Measurements from ENCODE around the gene ECHDC3.
A peak's percentile ranks its signal among the peaks of the same experiment; 100 is the strongest.
"Not testable (repeated sequence)": the region's sequence is repeated elsewhere in the genome, so short reads cannot be mapped to it uniquely, and the experiment has no call there.

ECHDC3 gene, protein sequence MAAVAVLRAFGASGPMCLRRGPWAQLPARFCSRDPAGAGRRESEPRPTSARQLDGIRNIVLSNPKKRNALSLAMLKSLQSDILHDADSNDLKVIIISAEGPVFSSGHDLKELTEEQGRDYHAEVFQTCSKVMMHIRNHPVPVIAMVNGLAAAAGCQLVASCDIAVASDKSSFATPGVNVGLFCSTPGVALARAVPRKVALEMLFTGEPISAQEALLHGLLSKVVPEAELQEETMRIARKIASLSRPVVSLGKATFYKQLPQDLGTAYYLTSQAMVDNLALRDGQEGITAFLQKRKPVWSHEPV

DNA sequence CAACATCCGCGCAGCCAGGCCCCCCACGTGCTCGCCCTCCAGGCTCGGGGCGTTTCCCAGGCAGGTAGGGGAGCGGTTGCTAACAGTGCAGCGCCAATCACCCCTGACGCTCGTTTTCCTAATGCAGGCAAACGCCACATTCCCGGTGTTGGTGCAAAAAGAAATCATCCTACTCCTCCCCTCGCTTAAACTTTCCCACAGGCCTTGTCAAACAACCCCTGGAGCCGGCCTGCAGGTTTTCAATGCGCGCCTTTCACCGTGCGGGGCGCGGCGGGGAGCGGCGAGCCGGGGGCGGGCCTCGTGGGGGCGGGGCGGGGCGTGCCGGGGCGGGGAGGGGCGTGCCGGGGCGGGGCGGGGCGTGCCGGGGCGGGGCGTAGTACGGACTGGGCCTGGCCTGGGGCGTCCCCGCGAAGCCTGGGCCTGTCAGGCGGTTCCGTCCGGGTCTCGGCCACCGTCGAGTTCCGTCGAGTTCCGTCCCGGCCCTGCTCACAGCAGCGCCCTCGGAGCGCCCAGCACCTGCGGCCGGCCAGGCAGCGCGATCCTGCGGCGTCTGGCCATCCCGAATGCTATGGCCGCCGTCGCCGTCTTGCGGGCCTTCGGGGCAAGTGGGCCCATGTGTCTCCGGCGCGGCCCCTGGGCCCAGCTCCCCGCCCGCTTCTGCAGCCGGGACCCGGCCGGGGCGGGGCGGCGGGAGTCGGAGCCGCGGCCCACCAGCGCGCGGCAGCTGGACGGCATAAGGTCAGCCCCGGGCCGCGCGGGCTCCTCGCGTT lies at the start of gene ECHDC3:
ECHDC3 (plus strand) TSS at position 374 of the 770 bp plus-strand sequence; CDS start at position 569, 195 bp downstream.
- peak in 1 of 2 donors; percentile 23 for DNase-seq (ENCODE audit: low read depth in 1 of 2, low spot score in 1 of 2)

DNA sequence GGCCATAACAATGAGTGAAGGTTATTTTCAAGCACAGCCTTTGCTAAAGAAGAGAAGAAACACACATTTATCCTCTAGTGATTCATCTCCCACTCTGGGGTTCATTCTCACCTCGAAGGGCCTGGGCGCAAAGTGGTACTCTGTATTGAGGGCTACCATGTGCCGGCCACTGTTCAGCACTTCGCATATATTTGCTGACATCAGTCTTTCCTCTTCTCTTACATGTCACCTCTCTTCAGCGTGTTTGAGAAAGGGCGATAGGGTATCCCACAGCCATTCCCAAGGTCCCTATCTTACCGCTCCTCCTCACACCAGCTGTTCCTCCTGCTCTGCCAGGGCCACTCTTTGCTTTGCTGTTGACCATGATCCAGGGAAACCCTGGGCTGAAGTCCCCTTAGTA lies 48.8 kb upstream of the ECHDC3 start:
- DNase-seq (ENCODE audit: low read depth in 1 of 2, low spot score in 1 of 2) = no peak

DNA sequence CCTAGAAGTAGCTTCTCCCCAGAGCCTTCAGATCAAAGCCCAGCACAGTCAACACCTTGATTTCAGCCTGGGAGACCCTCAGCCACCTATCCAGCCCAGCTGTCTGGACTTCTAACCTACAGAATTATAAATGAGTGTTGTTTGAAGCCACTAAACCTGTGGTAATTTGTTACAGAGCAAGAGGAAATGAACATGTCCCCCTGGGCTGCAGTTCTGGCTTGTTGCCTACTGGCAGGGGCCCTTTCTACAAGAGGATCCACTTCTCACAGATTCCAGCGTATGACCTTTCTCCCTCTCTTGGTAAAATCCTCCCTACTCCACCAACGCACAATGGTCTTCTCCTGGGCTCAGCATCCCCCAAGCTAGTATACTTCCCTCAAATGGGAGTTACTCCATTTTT lies 46.4 kb upstream of the ECHDC3 start:
- no peak for DNase-seq (ENCODE audit: low read depth in 1 of 2, low spot score in 1 of 2)

DNA sequence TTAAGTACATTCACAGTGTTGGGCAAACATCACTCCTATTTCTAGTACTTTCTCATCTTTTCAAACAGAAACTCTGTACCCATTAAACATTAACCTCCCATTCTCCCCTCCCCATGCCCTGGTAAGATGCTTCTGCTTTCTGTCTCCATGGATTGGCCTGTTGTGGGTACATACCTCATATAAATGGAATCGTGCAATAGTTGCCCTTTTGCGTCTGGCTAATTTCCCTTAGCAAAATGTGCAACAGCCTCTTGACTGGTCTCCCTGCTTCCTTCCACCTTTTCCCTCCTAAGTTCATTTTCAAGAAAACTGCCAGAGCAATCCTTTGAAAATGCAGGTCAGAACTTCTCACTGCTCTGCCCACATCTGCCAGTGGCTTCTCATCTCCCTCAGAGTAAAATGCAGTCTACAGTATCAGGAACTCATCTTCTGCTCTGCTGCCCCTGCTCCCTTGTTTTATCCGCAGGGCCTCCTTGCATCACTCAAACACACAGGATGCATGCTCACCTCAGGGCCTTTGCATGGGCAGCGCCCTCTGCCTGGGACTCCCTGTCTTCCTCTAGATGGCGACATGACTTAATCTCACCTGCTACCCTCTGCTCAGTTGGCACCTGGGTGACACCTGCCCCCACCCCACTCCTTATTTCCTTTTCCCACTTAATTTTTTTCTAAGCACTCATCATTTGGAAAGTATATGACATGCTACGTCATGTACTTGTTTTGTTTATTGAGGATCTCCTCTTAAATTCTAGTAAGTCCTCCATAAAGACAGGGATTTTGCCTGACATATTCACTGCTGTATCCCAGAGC lies 44.3 kb upstream of the ECHDC3 start:
- no peak for DNase-seq (ENCODE audit: low read depth in 1 of 2, low spot score in 1 of 2)

DNA sequence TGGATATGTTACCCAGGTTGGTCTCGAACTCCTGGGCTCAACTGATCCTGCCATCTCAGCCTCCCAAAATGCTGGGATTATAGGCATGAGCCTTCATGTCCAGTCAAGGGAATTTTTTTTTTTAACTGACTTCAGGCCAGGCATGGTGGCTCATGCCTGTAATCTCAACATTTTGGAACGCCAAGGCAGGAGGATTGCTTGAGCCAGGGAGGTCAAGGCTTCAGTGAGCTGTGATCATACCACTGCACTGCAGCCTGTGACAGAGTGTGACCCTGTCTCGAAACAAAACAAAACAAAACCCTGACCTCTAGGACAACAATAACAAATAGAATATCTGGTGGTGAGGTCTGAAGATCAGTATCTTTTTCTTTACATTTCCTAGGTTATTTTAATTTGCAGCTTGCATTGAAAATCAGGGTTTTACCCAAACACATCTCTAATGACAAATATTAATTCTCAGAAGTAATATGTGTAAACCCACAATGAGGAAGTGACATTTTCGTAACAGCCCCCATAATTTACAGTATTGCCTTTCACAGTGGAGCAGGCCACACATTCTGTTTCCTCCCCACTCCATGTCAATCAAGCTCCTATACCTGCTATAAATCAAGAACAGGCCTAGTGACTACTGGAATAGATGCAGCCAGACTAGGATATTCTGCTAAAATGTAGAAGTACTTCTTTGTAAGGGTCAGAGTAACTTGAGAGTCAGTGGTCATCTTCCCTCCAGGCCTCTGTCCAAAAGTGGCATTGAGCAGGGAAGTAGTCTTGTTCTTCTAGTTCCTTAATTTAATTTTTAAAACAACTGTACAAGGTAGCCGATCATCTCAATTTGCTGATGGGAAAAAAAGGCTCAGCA lies 43.3 kb upstream of the ECHDC3 start:
- no peak for DNase-seq (ENCODE audit: low read depth in 1 of 2, low spot score in 1 of 2)

DNA sequence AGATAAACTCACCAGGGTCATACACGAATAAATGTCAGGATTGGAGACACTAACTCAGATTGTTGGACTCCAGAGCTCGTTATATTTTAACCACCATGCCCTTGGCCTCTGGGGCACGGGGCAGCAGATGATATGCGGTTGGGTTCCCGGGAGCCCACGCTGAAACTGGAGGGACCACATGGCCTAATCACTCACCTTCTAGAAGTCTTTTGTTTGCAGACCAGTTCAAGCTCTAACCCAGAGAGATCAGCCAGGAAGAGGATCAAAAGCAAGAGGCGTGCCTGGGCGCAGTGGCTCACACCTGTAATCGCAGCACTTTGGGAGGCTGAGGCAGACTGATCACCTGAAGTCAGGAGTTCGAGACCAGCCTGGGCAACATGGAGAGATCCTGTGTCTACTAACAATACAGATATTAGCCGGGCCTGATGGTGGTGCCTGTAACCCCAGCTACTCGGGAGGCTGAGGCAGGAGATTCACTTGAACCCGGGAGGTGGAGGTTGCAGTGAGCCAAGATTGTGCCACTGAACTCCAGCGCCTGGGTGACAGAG lies 42.6 kb upstream of the ECHDC3 start:
- DNase-seq (ENCODE audit: low read depth in 1 of 2, low spot score in 1 of 2) = no peak

DNA sequence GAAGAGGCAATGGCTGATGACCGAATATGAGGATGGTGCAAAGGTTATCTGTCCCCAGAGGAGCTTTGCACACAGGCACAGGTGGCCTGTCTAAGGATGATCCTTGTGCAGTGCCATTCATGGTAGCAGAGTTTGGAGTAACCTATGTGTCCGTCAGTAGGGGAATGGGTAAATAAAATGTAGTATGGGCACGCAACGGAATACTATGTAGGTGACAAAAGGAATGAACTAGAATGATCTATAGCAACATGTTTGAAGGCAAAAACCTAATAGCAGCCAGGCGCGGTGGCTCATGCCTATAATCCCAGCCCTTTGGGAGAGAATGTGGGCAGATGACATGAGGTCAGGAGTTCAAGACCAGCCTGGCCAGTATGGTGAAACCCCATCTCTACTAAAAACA lies 41.6 kb upstream of the ECHDC3 start:
- no peak for DNase-seq (ENCODE audit: low read depth in 1 of 2, low spot score in 1 of 2)

DNA sequence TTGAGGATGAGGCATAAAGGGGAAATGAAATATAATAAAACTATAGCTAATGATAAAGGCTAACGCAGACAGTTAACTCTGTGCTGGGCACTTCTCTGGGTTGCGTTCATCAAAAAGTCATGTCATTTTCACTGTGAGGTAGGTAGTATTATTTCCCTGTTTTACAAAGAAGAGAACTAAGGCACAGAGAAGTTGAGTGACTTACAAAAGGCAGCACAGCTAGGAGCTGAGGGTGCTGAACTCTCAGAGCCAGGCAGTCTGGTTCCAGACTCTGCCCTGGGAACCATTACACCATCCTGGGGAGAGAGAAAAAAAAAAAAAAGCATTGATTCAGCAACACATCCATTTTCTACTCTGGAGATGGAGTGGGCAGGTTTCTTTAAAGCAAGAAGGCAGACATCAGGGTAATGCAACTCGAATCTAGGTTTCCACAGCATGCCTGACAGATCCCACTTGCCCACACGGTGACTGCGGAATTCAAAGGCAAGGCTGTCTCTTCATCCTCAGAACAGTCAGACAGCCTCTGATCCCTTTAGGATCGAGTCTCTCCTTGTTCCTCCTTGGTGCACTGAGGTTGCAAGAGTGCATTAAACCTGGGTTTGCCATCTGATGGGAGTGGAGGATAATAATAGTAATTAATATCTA lies 40.6 kb upstream of the ECHDC3 start:
- no peak for DNase-seq (ENCODE audit: low read depth in 1 of 2, low spot score in 1 of 2)

DNA sequence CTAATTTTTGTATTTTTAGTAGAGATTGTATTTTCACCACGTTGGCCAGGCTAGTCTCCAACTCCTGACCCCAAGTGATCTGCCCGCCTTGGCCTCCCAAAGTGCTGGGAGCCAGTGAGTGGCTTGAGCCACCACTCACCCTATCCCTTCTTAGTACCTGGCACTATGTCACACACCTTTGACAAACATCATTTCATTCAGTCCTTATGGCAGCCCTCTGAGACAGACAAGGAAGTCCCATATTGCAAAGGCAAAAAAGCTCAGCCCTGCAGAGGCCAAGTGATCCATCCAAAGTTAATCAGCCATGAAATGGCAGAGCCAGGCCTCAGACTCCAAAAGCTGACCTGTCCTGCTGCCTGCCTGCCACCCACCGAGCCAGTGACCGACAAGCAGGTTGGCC lies 39.9 kb upstream of the ECHDC3 start:
- no peak for DNase-seq (ENCODE audit: low read depth in 1 of 2, low spot score in 1 of 2)

DNA sequence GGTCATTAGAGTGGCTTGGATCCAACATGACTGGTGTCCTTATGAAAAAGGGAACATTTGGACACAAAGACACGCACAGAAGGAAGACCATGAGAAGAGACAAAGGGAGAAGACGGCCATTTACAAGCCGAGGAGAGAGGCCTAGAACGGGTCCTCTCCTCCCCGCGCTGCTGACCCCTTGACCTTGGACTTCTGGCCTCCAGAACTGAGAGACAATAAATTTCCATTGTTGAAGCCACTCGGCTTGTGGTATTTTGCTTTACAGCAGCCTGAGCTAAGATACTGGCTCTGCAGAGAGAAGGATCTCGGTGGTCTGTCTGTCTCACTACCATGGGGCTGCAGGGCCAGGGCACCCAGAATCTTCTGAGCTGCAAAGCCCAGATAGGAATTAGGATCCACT lies 38.1 kb upstream of the ECHDC3 start:
- no peak for DNase-seq (ENCODE audit: low read depth in 1 of 2, low spot score in 1 of 2)

DNA sequence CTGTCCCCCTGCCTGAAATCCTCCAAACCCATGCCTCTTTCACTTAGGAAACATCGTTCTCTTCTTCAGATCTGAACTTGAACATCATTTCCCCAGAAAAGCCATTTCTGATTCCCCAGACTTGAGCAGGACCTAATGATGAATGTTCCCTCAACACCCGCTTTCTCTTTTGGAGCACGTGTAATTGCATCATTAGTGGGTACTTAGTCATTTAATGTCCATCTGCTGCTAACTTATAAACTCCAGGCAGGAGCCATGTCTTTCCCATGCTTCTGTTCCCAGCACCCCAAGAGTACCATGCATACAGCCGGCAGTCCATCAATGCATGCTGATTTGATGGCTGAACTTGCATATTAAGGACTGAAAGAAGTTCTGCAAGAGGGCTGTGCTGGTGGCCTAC lies 36.5 kb upstream of the ECHDC3 start:
- no peak for DNase-seq (ENCODE audit: low read depth in 1 of 2, low spot score in 1 of 2)

DNA sequence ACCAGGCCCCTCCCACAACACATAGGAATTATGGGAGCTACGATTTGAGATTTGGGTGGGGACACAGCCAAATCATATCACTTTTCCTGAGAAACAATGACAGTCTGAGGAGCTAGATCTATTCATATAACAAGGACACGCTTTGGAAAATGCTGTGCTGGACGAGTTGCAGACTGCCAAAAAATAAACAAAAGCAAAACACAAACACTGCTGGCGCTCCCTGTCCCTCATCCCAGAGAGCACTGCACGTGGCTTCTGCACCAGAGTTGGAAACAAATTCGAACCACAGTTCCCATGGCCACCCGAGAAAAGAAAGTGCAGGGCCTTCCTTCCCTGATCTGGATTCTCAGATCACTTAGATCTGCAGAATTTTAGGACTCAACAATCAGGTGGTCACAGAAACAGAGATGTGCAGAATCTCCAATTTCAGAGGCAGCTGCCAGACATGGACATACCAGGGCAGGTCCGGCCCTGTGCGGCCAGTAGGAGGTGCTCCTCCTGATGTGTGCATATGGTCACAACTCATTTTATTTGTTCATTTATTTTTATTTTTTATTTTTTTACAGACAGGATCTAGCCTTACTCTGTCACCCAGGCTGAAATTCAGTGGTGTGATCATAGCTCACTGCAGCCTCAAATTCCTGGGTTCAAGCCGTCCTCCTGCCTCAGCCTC lies 35.2 kb upstream of the ECHDC3 start:
- no peak for DNase-seq (ENCODE audit: low read depth in 1 of 2, low spot score in 1 of 2)

DNA sequence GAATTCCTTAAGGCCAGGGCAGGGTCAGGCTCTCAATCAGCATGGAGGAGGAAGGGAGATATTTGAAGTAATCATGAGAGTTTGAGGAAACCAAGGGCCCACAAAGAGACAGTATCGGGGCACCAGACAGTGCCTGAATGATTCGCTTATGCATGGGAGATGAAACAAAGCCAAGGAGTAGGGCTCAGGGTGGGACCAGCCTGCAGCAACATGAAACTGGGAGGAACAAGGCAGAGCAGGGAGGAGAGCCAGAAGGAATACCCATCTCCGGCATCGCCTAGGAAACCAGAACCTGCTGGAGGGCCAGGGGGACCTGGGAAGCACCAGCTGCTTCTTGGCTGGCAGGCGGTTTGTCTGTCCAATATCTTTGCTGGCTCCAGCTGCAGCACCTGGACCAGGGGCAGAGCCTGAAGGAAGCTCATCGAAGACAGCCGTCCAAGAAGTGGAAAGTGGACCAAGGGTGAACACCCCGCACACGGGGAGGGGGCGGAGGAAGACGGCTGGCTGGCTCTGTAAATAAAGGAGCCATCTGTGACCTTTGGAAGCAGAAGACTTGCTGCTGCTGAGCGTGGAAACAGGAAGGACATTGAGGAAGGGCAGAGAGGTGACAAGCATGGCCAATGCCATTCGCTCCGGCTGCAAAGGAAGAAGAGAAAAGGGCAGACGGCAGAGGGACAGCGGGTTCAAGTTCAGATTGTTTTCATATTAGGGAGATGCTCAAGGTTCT lies 34.4 kb upstream of the ECHDC3 start:
- no peak for DNase-seq (ENCODE audit: low read depth in 1 of 2, low spot score in 1 of 2)

DNA sequence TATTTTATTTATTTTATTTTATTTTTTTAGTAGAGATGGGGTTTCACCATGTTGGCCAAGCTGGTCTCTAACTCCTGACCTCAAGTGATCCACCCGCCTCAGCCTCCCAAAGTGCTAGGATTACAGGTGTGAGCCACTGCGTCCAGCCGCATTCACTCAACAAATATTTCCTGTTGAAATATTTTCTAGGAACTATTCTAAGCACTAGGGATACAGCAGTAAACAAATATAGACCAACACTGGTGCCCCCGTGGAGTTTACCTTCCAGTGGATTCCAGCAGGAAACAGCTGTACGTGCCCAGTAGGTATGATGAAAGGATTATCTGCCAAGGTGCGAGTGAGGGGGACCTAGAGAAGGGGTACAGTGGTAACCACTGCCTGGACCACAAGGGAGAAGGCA lies 33.4 kb upstream of the ECHDC3 start:
- DNase-seq (ENCODE audit: low read depth in 1 of 2, low spot score in 1 of 2) = not testable (repeated sequence)

DNA sequence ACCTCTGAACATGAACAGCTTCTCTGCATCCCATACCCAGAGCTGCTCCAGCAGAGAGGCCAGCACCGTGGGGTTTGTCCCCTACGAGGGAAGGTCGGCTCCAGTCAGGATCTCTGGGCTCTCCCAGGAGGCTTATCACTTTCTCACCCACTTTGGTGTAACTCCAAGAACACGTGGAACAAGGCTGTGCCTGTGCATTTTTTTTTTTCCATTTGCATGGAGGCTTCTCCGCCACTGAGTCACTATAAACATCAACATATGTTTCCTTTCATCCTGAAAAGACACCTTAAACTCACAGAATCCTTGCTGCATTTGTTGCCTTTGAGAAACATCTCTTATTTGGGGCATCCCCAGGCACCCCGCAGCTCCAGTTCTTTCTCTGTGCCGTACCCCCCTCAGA lies 29.4 kb upstream of the ECHDC3 start:
- DNase-seq (ENCODE audit: low read depth in 1 of 2, low spot score in 1 of 2) = no peak

DNA sequence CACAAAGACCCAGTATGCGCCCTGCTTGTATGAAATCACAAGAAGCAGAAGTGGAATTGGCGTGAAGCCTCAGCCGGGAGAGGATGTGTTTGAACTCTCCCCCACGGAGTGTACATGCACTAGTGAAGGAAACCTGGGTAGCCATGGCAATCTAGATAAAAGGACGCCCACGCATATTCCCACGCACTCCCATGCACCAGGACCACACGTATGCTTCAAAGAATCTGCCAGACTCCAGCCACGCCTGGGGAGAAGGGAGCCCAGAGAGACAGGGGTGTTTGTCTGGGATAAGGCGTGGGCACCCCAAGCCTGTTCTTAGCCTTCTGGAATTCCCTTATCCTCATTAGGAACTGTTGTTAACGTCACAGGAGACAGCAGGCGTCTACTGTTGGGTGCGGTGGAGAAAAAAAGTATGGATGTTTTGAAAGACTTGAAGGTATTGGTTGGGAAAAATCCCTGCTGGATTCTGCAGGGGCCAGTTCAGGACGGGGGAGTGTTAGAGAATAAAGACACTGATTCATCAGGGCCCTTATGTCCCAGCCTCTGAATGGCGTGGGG lies 28.9 kb upstream of the ECHDC3 start:
- DNase-seq (ENCODE audit: low read depth in 1 of 2, low spot score in 1 of 2) = no peak

DNA sequence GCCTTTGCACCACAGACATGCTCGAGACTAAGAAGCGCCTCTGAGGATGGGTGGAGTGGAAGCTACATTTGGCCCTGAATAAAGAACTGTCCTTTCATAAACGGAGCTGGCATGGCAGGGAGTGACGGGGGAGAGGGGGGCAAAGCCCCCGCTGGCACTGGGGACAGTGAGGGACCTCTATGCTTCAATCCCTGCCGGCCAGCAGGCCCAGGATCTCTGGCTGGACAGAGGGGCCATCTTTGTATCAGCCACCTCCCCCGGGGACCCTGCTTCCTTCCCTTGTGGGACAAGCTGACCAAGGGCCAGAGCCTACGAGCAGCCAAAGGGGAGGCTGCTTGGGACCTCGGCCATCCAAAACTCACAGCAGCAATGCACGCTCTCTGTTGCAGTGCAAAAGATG lies 28.2 kb upstream of the ECHDC3 start:
- no peak for DNase-seq (ENCODE audit: low read depth in 1 of 2, low spot score in 1 of 2)

DNA sequence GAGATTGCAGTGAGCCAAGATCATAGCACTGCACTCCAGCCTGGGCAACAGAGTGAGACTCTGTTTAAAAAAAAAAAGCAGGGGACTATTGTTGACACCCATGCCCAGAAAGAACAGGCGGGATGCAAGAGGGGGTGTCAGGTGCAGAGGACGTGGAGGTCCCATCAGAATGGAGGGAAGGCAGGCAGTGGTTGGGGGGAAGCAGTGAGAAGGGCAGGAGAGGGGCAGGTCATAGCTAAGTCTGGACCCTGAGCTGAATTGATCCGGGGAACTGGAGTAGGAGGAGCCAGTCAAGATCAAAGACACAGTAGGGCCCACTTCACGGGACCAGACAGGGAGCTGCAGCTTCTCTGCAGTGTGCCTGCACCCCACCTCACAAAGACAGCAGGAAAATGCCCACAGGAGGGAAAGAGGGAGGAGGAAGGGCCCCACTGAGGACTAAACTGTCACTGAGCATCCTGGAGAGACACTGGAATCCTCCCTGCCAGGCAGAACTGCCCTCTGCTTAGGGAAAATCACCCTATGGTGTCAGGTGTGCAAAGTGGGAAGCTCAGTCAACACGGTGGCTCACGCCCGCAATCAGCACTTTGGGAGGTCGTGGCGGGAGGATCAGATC lies 27.3 kb upstream of the ECHDC3 start:
- DNase-seq (ENCODE audit: low read depth in 1 of 2, low spot score in 1 of 2) = no peak
